Neural crest cell (in vitro differentiated cells): Measurements from ENCODE around the gene TMEFF2. TPM values are rescaled to one million over a fixed set of nuclear protein-coding genes. Genes with fewer than 3 reads are reported as not detected.
A peak's percentile ranks its signal among the peaks of the same experiment; 100 is the strongest.

ENCODE experiments used
- DNase-seq: peaks from one replicate; pipeline ENCODE4 v3.0.0; 2021; ENCODE audit warnings: low read depth, mixed read lengths, low spot score
- H3K27ac Mint-ChIP-seq: one replicate; pipeline ENCODE4 v1.8.0; 2021; ENCODE audit warnings: mild to moderate bottlenecking, mixed read lengths; ENCODE audit not compliant: unreplicated experiment
- H3K27me3 Mint-ChIP-seq: 2 replicates; pipeline ENCODE4 v1.8.0; 2021; ENCODE audit warnings: low read depth, mild to moderate bottlenecking, mixed read lengths
- H3K36me3 Mint-ChIP-seq: 2 replicates; pipeline ENCODE4 v1.8.0; 2021; ENCODE audit warnings: low read depth, mild to moderate bottlenecking, mixed read lengths
- H3K4me1 Mint-ChIP-seq: 2 replicates; pipeline ENCODE4 v1.8.0; 2021; ENCODE audit warnings: mixed read lengths
- H3K4me3 Mint-ChIP-seq: one replicate; pipeline ENCODE4 v1.8.0; 2021; ENCODE audit warnings: mild to moderate bottlenecking, mixed read lengths
- H3K9me3 Mint-ChIP-seq: 2 replicates; pipeline ENCODE4 v1.8.0; 2021; ENCODE audit warnings: mixed read lengths
- total RNA-seq: library from RNA; stranded (reverse); gene quantifications from 2 replicates; pipeline ENCODE4 v1.2.1, GENCODE V29; 2021
- TF ChIP-seq, protein P1 (sequence below): fragments of 200-600 bp; sonication (generic); conservative IDR thresholded peaks from 2 replicates; pipeline ENCODE4 v1.5.0; 2021; ENCODE audit warnings: antibody characterized with exemption, mild to moderate bottlenecking

The TMEFF2 gene
- total RNA-seq, 1 donor from 2014 or later: 2.9 TPM

DNA sequence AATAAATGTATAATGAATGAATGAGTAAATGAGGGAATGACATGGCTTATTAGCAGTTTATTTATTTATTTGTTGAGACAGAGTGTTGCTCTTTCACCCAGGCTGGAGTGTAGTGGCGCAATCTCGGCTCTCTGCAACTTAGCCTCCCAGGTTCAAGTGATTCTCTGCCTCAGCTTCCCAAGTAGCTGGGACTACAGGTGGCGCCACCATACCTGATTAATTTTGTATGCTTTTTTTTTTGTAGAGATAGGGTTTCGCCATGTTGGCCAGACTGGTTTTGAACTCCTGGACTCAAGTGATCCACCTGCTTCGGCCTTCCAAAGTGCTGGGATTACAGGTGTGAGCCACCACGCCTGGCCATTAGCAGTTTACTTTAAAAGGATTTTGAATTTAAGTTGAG is 247.5 kb downstream of the TMEFF2 start:
- TF ChIP-seq, protein P1, sequence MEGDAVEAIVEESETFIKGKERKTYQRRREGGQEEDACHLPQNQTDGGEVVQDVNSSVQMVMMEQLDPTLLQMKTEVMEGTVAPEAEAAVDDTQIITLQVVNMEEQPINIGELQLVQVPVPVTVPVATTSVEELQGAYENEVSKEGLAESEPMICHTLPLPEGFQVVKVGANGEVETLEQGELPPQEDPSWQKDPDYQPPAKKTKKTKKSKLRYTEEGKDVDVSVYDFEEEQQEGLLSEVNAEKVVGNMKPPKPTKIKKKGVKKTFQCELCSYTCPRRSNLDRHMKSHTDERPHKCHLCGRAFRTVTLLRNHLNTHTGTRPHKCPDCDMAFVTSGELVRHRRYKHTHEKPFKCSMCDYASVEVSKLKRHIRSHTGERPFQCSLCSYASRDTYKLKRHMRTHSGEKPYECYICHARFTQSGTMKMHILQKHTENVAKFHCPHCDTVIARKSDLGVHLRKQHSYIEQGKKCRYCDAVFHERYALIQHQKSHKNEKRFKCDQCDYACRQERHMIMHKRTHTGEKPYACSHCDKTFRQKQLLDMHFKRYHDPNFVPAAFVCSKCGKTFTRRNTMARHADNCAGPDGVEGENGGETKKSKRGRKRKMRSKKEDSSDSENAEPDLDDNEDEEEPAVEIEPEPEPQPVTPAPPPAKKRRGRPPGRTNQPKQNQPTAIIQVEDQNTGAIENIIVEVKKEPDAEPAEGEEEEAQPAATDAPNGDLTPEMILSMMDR: no peak
- DNase-seq: no peak
- peaks cover 17% of the 10 kb centered on the region for H3K4me1 Mint-ChIP-seq
- H3K9me3 Mint-ChIP-seq: peaks cover 3% of the 10 kb centered on the region
- no peak overlapping the region for H3K27ac Mint-ChIP-seq
- H3K36me3 Mint-ChIP-seq: no peaks in the 10 kb centered on the region
- no peak overlapping the region for H3K4me3 Mint-ChIP-seq
- H3K27me3 Mint-ChIP-seq: no peaks in the 10 kb centered on the region

DNA sequence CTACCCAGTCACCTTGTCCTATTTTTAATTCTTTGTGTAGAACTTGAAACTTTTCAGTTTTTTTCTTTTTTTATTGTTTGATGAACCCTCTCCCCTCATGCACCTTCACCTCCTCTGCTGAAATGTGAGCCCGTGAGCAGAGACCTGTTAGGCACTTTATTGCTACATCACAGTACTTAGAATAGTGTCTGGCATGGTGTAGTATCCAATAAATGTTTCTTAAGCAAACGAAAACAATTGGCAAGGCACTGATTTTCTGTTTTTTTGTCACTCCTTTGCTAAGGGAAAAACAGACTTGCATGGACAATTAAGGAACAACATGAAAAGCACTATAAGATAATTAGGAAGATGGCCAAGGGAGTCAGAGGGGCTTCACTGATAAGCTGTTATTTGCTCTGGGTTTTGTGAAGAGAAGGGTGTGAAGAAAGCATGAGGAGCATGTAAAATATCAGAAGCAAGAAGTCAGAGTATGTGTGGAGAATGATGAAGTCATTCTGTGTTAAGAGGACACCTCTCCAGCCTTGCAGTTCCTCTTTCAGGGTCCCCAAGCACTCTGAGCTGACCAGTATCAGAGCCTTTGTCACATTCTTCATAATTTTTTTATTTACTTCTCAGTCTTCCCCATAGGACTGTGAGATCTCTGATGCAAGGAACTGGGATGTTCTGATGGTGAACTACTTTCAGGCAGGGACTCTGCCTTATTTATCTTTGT is 248.1 kb downstream of the TMEFF2 start:
- H3K4me1 Mint-ChIP-seq: peaks cover 23% of the 10 kb centered on the region
- DNase-seq: no peak
- H3K27me3 Mint-ChIP-seq: no peaks in the 10 kb centered on the region
- no peak overlapping the region for H3K27ac Mint-ChIP-seq
- no peak overlapping the region for H3K4me3 Mint-ChIP-seq
- TF ChIP-seq, protein P1: no peak
- peaks cover 3% of the 10 kb centered on the region for H3K9me3 Mint-ChIP-seq
- H3K36me3 Mint-ChIP-seq: no peaks in the 10 kb centered on the region

DNA sequence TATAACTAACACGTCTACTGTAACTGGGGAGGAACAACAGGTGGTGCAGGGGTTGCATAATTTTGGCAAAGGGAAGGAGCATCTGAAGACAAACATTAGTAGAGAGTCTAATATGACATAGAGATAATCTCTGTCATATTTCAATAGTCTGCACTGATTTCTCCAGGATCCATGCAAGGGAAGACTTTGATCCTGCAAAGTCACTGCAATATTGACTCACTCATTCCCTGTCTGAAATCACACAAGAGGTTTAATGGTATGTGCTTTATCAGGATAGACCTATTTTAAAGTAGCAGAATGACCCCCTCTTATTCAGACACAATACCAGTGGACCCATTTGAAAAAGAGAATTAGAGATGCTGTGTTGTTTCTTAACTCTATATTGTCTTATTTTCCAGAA is 249.1 kb downstream of the TMEFF2 start:
- TF ChIP-seq, protein P1: no peak
- no peak for DNase-seq
- H3K36me3 Mint-ChIP-seq: no peaks in the 10 kb centered on the region
- H3K4me3 Mint-ChIP-seq: no peak overlapping the region
- H3K27ac Mint-ChIP-seq: no peak overlapping the region
- peaks cover 3% of the 10 kb centered on the region for H3K9me3 Mint-ChIP-seq
- peaks cover 31% of the 10 kb centered on the region for H3K4me1 Mint-ChIP-seq
- H3K27me3 Mint-ChIP-seq: no peaks in the 10 kb centered on the region

DNA sequence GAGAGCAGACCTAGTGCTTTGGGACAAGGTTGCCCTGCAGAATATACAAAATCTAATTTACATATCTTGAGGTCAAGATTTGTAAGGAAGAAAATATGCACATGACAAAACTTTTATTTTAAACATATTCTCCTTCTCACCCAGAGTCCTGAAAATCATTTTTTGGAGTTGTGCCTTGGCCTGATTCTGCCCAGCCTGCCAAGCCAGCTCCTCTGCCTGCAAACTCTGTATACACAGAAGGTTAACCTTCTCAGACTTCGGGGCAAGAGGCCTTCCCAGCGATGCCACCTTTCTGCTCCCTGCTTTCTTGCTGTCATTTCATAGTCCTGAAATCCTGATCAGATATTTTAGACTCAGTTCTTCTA is 252.0 kb downstream of the TMEFF2 start:
- DNase-seq: no peak
- Mint-ChIP-seq H3K4me3 (no peak overlapping the region), H3K36me3 (no peaks in the 10 kb centered on the region), H3K27ac (no peak overlapping the region), H3K9me3 (peaks cover 2% of the 10 kb centered on the region), H3K27me3 (no peaks in the 10 kb centered on the region), H3K4me1 (peaks cover 29% of the 10 kb centered on the region)
- TF ChIP-seq, protein P1: no peak

DNA sequence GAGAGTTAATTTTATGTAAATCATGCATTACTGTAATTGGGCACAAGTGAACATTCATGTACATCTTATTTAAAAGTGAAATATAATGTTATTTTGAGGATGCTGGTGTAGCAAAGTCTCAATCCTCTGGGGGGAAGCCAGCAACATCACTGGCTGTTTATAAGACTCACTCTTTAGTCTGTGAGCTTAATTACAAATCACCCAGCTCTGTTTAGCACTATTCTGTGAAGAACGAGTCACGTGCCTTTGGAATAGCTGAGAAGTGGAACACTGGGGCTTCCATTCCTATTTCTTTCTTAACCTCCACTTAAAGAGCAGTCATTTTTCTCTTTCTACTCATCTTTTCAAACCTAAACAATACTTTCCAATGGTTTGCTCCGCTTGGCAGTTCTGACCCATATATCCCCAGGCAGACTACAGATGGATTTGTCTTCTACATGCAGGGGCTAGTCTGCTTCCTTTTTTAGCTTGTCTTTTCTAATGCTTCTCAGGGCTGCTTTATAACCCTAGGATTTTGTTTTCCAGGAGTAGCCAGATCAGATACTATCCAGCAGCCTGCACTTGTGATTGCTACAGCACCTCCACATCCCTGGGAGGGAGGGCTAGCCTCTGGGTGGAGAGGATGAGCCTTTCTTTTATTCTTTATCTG is 252.5 kb downstream of the TMEFF2 start:
- DNase-seq: no peak
- Mint-ChIP-seq H3K4me3 (no peak overlapping the region), H3K27ac (peak overlapping the region; percentile 20), H3K36me3 (no peaks in the 10 kb centered on the region), H3K9me3 (no peaks in the 10 kb centered on the region), H3K27me3 (no peaks in the 10 kb centered on the region), H3K4me1 (peaks cover 29% of the 10 kb centered on the region)
- TF ChIP-seq, protein P1: no peak
